Karpas-422 (cell line): ENCODE data around the gene S100PBP. TPM values are rescaled to one million over a fixed set of nuclear protein-coding genes. Genes with fewer than 3 reads are reported as not detected.

Source experiments
- DNase-seq: peaks from one replicate; pipeline ENCODE4 v3.0.0-alpha.2; 2015
- H2AFZ ChIP-seq: fragments of 200-600 bp; sonication (generic); 2 replicates; pipeline ENCODE4 v1.6.1; 2014; ENCODE audit warnings: antibody characterized with exemption, low read length, mixed read lengths
- H3K27ac ChIP-seq: fragments of 200-600 bp; sonication (generic); 2 replicates; pipeline ENCODE4 v1.5.1; 2014; ENCODE audit warnings: mild to moderate bottlenecking, low read length, moderate library complexity
- H3K27me3 ChIP-seq: fragments of 200-600 bp; sonication (generic); 2 replicates; pipeline ENCODE4 v1.6.1; 2014; ENCODE audit warnings: low read length, mixed read lengths
- H3K36me3 ChIP-seq: fragments of 200-600 bp; sonication (generic); 2 replicates; pipeline ENCODE4 v1.6.1; 2014; ENCODE audit warnings: low read length, mixed read lengths; ENCODE audit not compliant: insufficient read depth
- H3K4me1 ChIP-seq: fragments of 200-600 bp; sonication (generic); 2 replicates; pipeline ENCODE4 v1.6.1; 2014; ENCODE audit warnings: mild to moderate bottlenecking, low read length, mixed read lengths
- H3K4me2 ChIP-seq: fragments of 200-600 bp; sonication (generic); 2 replicates; pipeline ENCODE4 v1.6.1; 2014; ENCODE audit warnings: low read length, low read depth, mild to moderate bottlenecking; ENCODE audit not compliant: poor library complexity, severe bottlenecking
- H3K4me3 ChIP-seq: fragments of 200-600 bp; sonication (generic); 2 replicates; pipeline ENCODE4 v1.5.1; 2014; ENCODE audit warnings: mild to moderate bottlenecking, antibody characterized with exemption, low read length, mixed read lengths
- H3K79me2 ChIP-seq: fragments of 200-600 bp; sonication (generic); 2 replicates; pipeline ENCODE4 v1.6.1; 2014; ENCODE audit warnings: mild to moderate bottlenecking, low read length, mixed read lengths
- H3K9ac ChIP-seq: fragments of 200-600 bp; sonication (generic); 2 replicates; pipeline ENCODE4 v1.6.0; 2014; ENCODE audit warnings: low read length
- H3K9me2 ChIP-seq: fragments of 200-600 bp; sonication (generic), shearing (Covaris generic); replicated peaks from 2 replicates; pipeline ENCODE4 v1.6.0; 2014; ENCODE audit warnings: mild to moderate bottlenecking, low read length, moderate library complexity; ENCODE audit not compliant: insufficient read depth
- H3K9me3 ChIP-seq: fragments of 300-700, 200-600 bp; sonication (generic); 2 replicates; pipeline ENCODE4 v1.6.1; 2014; ENCODE audit warnings: low read length, mixed read lengths
- H4K20me1 ChIP-seq: fragments of 200-600 bp; sonication (generic); 2 replicates; pipeline ENCODE4 v1.6.1; 2014; ENCODE audit warnings: mild to moderate bottlenecking, antibody characterized with exemption, low read length, low read depth; ENCODE audit not compliant: insufficient read depth
- total RNA-seq: library from RNA; depleted of rRNA; stranded (reverse); fragments of >200 nt; shearing (Covaris generic); gene quantifications from 2 replicates; pipeline ENCODE4 v1.2.3, GENCODE V29; 2014; ENCODE audit warnings: low replicate concordance

Gene S100PBP
- total RNA-seq, 1 experiment from 2014 or later: 23.7 TPM

GRCh38 chr1:32894019-32894600 lies 76.7 kb downstream of the S100PBP start:
- Histone ChIP-seq H3K9ac (no peak overlapping the region), H3K4me1 (no peaks in the 10 kb centered on the region), H3K4me2 (no peak overlapping the region), H3K9me3 (no peaks in the 10 kb centered on the region), H3K27ac (no peak overlapping the region), H3K27me3 (no peaks in the 10 kb centered on the region), H3K79me2 (no peaks in the 10 kb centered on the region), H3K36me3 (no peaks in the 10 kb centered on the region), H3K4me3 (no peak overlapping the region), H2AFZ (no peak overlapping the region), H3K9me2 (no peaks in the 10 kb centered on the region), H4K20me1 (0 out of 2 replicates have a peak, but pooled peaks cover 18% of the 10 kb centered on the region)
- DNase-seq: no peak

GRCh38 chr1:32894681-32895080 lies 77.2 kb downstream of the S100PBP start:
- Histone ChIP-seq H3K27me3 (no peaks in the 10 kb centered on the region), H3K4me3 (no peak overlapping the region), H3K27ac (no peak overlapping the region), H3K36me3 (no peaks in the 10 kb centered on the region), H3K4me1 (no peaks in the 10 kb centered on the region), H4K20me1 (0 out of 2 replicates have a peak, but pooled peaks cover 15% of the 10 kb centered on the region), H3K79me2 (no peaks in the 10 kb centered on the region), H3K9me3 (no peaks in the 10 kb centered on the region), H3K9me2 (no peaks in the 10 kb centered on the region), H2AFZ (no peak overlapping the region), H3K9ac (no peak overlapping the region), H3K4me2 (no peak overlapping the region)
- DNase-seq: no peak

GRCh38 chr1:32895325-32896215 lies 78.1 kb downstream of the S100PBP start:
- Histone ChIP-seq H3K36me3 (no peaks in the 10 kb centered on the region), H3K27ac (no peak overlapping the region), H3K4me3 (no peak overlapping the region), H3K4me2 (no peak overlapping the region), H3K9me3 (no peaks in the 10 kb centered on the region), H4K20me1 (0 out of 2 replicates have a peak, but pooled peaks cover 6% of the 10 kb centered on the region), H3K79me2 (no peaks in the 10 kb centered on the region), H3K9me2 (no peaks in the 10 kb centered on the region), H3K27me3 (no peaks in the 10 kb centered on the region), H3K9ac (no peak overlapping the region), H2AFZ (no peak overlapping the region), H3K4me1 (no peaks in the 10 kb centered on the region)
- no peak for DNase-seq

GRCh38 chr1:32896451-32896850 lies 79.0 kb downstream of the S100PBP start:
- Histone ChIP-seq H2AFZ (no peak overlapping the region), H3K27me3 (no peaks in the 10 kb centered on the region), H3K9ac (no peak overlapping the region), H3K27ac (no peak overlapping the region), H3K36me3 (no peaks in the 10 kb centered on the region), H3K79me2 (no peaks in the 10 kb centered on the region), H3K9me3 (no peaks in the 10 kb centered on the region), H3K4me2 (no peak overlapping the region), H4K20me1 (no peaks in the 10 kb centered on the region), H3K9me2 (no peaks in the 10 kb centered on the region), H3K4me1 (no peaks in the 10 kb centered on the region), H3K4me3 (no peak overlapping the region)
- DNase-seq: no peak

- Histone ChIP-seq H4K20me1 (no peaks in the 10 kb centered on the region), H3K79me2 (no peaks in the 10 kb centered on the region), H3K4me3 (no peak overlapping the region), H3K9ac (no peak overlapping the region), H3K4me1 (no peaks in the 10 kb centered on the region), H3K27ac (no peak overlapping the region), H3K27me3 (no peaks in the 10 kb centered on the region), H3K36me3 (no peaks in the 10 kb centered on the region), H3K9me3 (no peaks in the 10 kb centered on the region), H2AFZ (no peak overlapping the region), H3K4me2 (no peak overlapping the region), H3K9me2 (no peaks in the 10 kb centered on the region)
- no peak for DNase-seq
Observed at GRCh38 chr1:32897082-32898049, 79.9 kb downstream of the S100PBP start.

- Histone ChIP-seq H3K4me1 (no peaks in the 10 kb centered on the region), H3K4me3 (no peak overlapping the region), H3K36me3 (no peaks in the 10 kb centered on the region), H3K9me2 (no peaks in the 10 kb centered on the region), H3K79me2 (no peaks in the 10 kb centered on the region), H4K20me1 (no peaks in the 10 kb centered on the region), H3K27me3 (no peaks in the 10 kb centered on the region), H2AFZ (no peak overlapping the region), H3K9ac (no peak overlapping the region), H3K4me2 (no peak overlapping the region), H3K9me3 (no peaks in the 10 kb centered on the region), H3K27ac (no peak overlapping the region)
- no peak for DNase-seq
Observed at GRCh38 chr1:32898056-32898455, 80.6 kb downstream of the S100PBP start.

- Histone ChIP-seq H3K9me3 (no peaks in the 10 kb centered on the region), H3K4me3 (no peak overlapping the region), H3K79me2 (no peaks in the 10 kb centered on the region), H3K9ac (no peak overlapping the region), H4K20me1 (no peaks in the 10 kb centered on the region), H3K36me3 (no peaks in the 10 kb centered on the region), H3K27ac (no peak overlapping the region), H3K4me1 (no peaks in the 10 kb centered on the region), H3K9me2 (no peaks in the 10 kb centered on the region), H3K4me2 (no peak overlapping the region), H3K27me3 (no peaks in the 10 kb centered on the region), H2AFZ (no peak overlapping the region)
- DNase-seq: no peak
Observed at GRCh38 chr1:32898958-32899357, 81.5 kb downstream of the S100PBP start.
